OCI-LY1 (cell line): ENCODE data around the gene NTSR1.

ENCODE experiments used
- H2AFZ ChIP-seq: fragments of 200-600 bp; sonication (generic), shearing (Covaris generic); 2 replicates; pipeline ENCODE4 v1.6.0; 2014; ENCODE audit warnings: antibody characterized with exemption, mild to moderate bottlenecking, low read length
- H3F3A ChIP-seq: fragments of 200-600 bp; sonication (generic), shearing (Covaris generic); 2 replicates; pipeline ENCODE4 v1.6.0; 2014; ENCODE audit warnings: mild to moderate bottlenecking, antibody characterized with exemption, low read length, moderate library complexity; ENCODE audit not compliant: insufficient read depth
- H3K27ac ChIP-seq: fragments of 200-600 bp; sonication (generic); 2 replicates; pipeline ENCODE4 v1.5.1; 2014; ENCODE audit warnings: low read length, mixed run types, mild to moderate bottlenecking, low read depth; ENCODE audit not compliant: poor library complexity, severe bottlenecking
- H3K27me3 ChIP-seq: fragments of 200-600 bp; sonication (generic); 2 replicates; pipeline ENCODE4 v1.6.0; 2014; ENCODE audit warnings: antibody characterized with exemption, mild to moderate bottlenecking, low read length, moderate library complexity; ENCODE audit not compliant: insufficient read depth
- H3K36me3 ChIP-seq: fragments of 200-600 bp; sonication (generic); 2 replicates; pipeline ENCODE4 v1.6.1; 2014; ENCODE audit warnings: mild to moderate bottlenecking, antibody characterized with exemption, low read length, moderate library complexity, mixed read lengths; ENCODE audit not compliant: insufficient read depth
- H3K4me1 ChIP-seq: fragments of 200-600 bp; sonication (generic); 2 replicates; pipeline ENCODE4 v1.5.1; 2014; ENCODE audit warnings: mild to moderate bottlenecking, low read length, moderate library complexity; ENCODE audit not compliant: insufficient read depth, severe bottlenecking
- H3K4me2 ChIP-seq: fragments of 200-600 bp; sonication (generic), shearing (Covaris generic); 2 replicates; pipeline ENCODE4 v1.6.1; 2014; ENCODE audit warnings: low read length
- H3K4me3 ChIP-seq: fragments of 200-600 bp; sonication (generic); 2 replicates; pipeline ENCODE4 v1.5.1; 2014; ENCODE audit warnings: low read length, low read depth, mild to moderate bottlenecking, mixed read lengths; ENCODE audit not compliant: poor library complexity, severe bottlenecking
- H3K79me2 ChIP-seq: fragments of 200-600 bp; shearing (Covaris generic); 2 replicates; pipeline ENCODE4 v1.6.1; 2016; ENCODE audit warnings: mixed run types, low read length, mixed read lengths; ENCODE audit not compliant: insufficient read depth
- H3K9ac ChIP-seq: fragments of 200-600 bp; sonication (generic), shearing (Covaris generic); 2 replicates; pipeline ENCODE4 v1.6.1; 2014; ENCODE audit warnings: mild to moderate bottlenecking, low read length, mixed read lengths
- H3K9me2 ChIP-seq: fragments of 200-600 bp; sonication (generic), shearing (Covaris generic); 2 replicates; pipeline ENCODE4 v1.6.1; 2014; ENCODE audit warnings: low read depth, mild to moderate bottlenecking, low read length, mixed read lengths
- H3K9me3 ChIP-seq: fragments of 200-600 bp; shearing (Covaris generic); 2 replicates; pipeline ENCODE4 v1.6.1; 2014; ENCODE audit warnings: low read length, mixed read lengths
- H4K20me1 ChIP-seq: fragments of 200-600 bp; sonication (generic), shearing (Covaris generic); 2 replicates; pipeline ENCODE4 v1.6.0; 2016; ENCODE audit warnings: mild to moderate bottlenecking, low read length; ENCODE audit not compliant: insufficient read depth
- EZH2 ChIP-seq: fragments of 200-600 bp; sonication (generic), shearing (Covaris generic); IDR thresholded peaks from 2 replicates; pipeline ENCODE4 v1.8.0; 2017; ENCODE audit warnings: borderline replicate concordance, mixed run types, mild to moderate bottlenecking, antibody characterized with exemption, low read length, moderate library complexity, mixed read lengths
- TF ChIP-seq, protein P1 (sequence below): fragments of 200-600 bp; sonication (generic), shearing (Covaris generic); IDR thresholded peaks from 2 replicates; pipeline ENCODE4 v1.5.1; 2017; ENCODE audit warnings: mild to moderate bottlenecking, antibody characterized with exemption, low read length, moderate library complexity, mixed read lengths

NTSR1 gene

GRCh38 chr20:62760471-62760855 lies 51.8 kb downstream of the NTSR1 start:
- Histone ChIP-seq H3K9me2 (no peaks in the 10 kb centered on the region), H2AFZ (no peak overlapping the region), H3F3A (no peaks in the 10 kb centered on the region), H3K4me1 (no peaks in the 10 kb centered on the region), H3K4me2 (no peak overlapping the region), H3K79me2 (no peaks in the 10 kb centered on the region), H3K27me3 (no peaks in the 10 kb centered on the region; the same call in 1 of the 2 replicates), H3K4me3 (no peak overlapping the region), H3K36me3 (no peaks in the 10 kb centered on the region), H3K9ac (no peak overlapping the region), H3K27ac (no peak overlapping the region), H3K9me3 (no peaks in the 10 kb centered on the region), H4K20me1 (no peaks in the 10 kb centered on the region)
- no peak for TF ChIP-seq EZH2
- TF ChIP-seq, protein P1, sequence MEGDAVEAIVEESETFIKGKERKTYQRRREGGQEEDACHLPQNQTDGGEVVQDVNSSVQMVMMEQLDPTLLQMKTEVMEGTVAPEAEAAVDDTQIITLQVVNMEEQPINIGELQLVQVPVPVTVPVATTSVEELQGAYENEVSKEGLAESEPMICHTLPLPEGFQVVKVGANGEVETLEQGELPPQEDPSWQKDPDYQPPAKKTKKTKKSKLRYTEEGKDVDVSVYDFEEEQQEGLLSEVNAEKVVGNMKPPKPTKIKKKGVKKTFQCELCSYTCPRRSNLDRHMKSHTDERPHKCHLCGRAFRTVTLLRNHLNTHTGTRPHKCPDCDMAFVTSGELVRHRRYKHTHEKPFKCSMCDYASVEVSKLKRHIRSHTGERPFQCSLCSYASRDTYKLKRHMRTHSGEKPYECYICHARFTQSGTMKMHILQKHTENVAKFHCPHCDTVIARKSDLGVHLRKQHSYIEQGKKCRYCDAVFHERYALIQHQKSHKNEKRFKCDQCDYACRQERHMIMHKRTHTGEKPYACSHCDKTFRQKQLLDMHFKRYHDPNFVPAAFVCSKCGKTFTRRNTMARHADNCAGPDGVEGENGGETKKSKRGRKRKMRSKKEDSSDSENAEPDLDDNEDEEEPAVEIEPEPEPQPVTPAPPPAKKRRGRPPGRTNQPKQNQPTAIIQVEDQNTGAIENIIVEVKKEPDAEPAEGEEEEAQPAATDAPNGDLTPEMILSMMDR, result no peak

- Histone ChIP-seq H3K9ac (no peak overlapping the region), H3K4me2 (no peak overlapping the region), H3F3A (no peaks in the 10 kb centered on the region), H3K4me3 (no peak overlapping the region), H3K27me3 (no peaks in the 10 kb centered on the region; the same call in 1 of the 2 replicates), H3K79me2 (no peaks in the 10 kb centered on the region), H2AFZ (no peak overlapping the region), H3K4me1 (no peaks in the 10 kb centered on the region), H3K9me2 (no peaks in the 10 kb centered on the region), H3K9me3 (no peaks in the 10 kb centered on the region), H3K27ac (no peak overlapping the region), H3K36me3 (no peaks in the 10 kb centered on the region), H4K20me1 (no peaks in the 10 kb centered on the region)
- TF ChIP-seq, protein P1, result no peak
- TF ChIP-seq EZH2, result no peak
Observed at GRCh38 chr20:62760856-62761758, 52.5 kb downstream of the NTSR1 start.

DNA sequence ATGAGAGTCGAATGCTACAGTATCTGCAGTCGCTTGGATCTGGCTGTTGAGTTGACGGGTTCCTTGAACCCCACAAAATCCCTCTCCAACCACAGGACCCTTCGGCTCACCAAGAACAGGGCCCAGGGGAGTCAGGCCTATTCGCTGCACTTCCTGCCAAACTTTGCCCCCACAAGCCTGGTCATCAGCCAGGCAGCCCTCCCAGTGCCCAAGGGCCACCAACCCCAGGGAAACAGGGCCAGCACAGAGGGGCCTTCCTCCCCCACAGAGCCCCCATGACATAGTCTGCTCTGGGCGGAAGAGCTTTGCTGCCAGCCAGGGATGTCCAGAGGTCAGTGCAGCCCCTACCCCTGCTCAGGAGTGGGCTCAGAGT lies 53.1 kb downstream of the NTSR1 start:
- Histone ChIP-seq H3K79me2 (no peaks in the 10 kb centered on the region), H3K27ac (no peak overlapping the region), H3K9me2 (no peaks in the 10 kb centered on the region), H2AFZ (no peak overlapping the region), H3K9me3 (no peaks in the 10 kb centered on the region), H3F3A (no peaks in the 10 kb centered on the region), H3K9ac (no peak overlapping the region), H4K20me1 (no peaks in the 10 kb centered on the region), H3K4me2 (no peak overlapping the region), H3K4me1 (no peaks in the 10 kb centered on the region), H3K36me3 (no peaks in the 10 kb centered on the region), H3K4me3 (no peak overlapping the region), H3K27me3 (no peaks in the 10 kb centered on the region; the same call in 1 of the 2 replicates)
- TF ChIP-seq, protein P1, result no peak
- TF ChIP-seq EZH2, result no peak
